Measurements from ENCODE around the gene RASD1.
A peak's percentile ranks its signal among the peaks of the same experiment; 100 is the strongest.
"Not testable (repeated sequence)": the region's sequence is repeated elsewhere in the genome, so short reads cannot be mapped to it uniquely, and the experiment has no call there.

RASD1 gene

DNA sequence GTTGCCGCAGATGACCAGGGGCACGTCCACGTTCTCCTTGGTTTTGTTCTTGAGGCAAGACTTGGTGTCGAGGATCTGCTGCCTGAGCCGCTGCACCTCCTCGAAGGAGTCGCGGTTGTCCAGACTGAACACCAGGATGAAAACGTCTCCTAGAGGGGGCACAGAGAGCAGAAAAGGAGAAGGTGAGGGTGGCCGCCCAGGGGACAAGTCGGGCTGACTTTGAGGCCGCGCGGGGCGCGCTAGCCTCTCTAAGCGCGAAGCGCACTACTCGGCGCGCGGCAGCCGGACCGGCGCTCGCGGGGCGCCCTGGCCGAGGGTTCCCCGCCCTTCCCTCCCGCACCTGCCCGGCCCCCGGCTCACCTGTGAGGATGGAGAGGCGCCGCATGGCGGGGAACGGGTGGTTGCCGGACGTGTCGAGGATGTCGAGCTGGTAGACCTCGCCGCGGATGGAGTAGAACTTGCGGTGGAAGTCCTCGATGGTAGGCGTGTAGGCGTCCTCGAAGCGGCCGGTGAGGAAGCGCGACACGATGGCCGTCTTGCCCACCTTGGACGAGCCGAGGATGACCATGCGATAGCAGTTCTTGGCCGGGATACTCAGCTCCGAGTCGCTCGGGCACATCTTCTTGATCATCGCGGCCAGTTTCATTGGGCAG is 533 bp downstream of the RASD1 start:
- peak; percentile 74 to 85 for DNase-seq

- peak; percentile 77 to 84 for DNase-seq
Measured at GRCh38 chr17:17494870-17495535, 1.2 kb downstream of the RASD1 start.

DNA sequence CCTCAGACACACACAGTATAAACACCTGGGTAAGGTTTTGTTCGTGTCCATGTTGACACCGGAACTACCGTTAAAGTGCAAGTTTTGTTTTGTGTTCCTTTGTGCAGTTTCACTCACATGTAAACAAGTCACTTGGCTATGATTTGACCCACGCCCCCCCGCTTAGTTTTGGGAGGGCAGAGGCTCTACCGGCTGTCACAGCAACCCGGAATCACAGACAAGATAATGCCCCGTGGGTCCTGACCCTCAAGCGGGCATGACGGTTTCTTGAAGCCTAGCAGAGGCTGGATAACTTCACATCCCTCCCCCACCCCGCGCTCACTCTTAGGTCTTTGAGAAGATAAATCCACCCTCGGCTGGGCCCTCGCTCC is 1.7 kb downstream of the RASD1 start:
- DNase-seq, result peak in 1 of 2 experiments; percentile 45

GRCh38 chr17:17493986-17494466 is 2.2 kb downstream of the RASD1 start:
- no peak for DNase-seq

DNA sequence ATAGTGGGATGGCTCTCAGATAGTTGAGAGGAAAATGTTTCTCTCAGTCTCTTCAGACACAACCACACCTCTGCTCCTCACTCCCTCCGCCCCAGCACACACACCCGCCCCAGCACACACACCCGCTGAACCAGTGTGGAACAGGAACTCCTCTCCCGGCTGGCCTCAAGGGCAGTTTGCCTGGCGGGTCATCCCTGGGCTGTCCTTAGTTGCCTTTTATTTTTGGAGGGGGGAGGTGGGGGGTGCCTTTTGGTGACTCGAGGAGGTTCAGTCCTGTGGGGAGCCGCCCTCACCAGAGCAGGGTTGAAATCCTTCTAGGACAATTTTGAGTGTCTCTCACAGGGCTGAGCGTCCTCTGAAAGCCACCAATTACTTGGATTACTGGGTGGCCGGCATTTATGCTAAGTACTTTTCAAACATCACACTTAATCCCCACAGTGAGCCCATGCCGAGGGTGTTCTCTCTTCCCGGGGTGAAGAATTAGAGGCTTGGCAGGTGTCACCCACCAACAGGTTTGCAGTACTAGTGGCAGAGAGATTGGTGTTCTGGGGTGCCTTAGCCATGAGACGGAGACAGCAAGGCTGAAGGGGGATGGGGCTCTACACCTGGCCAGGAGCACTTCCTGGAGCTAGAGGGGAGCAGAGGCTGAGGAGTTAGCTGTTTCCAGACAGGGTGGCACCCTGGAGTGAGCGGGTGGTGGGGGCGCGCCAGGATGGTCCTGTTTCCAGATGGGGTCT is 2.8 kb downstream of the RASD1 start:
- DNase-seq, result peak; percentile 48 to 64

GRCh38 chr17:17492571-17492970 is 3.6 kb downstream of the RASD1 start:
- DNase-seq, result no peak

DNA sequence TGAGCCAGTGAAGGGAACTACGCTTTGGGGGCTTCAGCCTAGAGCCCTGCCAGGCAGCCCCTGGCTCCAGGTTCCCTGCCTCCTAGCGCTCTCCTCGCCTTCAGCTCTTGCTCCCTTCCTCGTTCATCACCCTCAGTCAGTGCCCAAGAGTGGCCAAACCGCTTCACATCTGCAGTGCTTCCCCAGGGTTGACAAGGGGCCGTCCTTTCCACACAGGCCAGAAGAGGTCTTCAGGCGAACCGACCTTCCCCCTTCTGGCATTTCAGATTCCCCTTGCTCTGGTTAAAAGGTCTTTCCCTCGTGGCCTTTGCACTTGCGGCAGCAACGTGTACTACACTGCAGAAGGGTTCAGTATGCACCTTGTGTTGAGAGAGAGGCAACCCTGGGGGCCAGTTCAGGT is 4.1 kb downstream of the RASD1 start:
- DNase-seq, result no peak

DNA sequence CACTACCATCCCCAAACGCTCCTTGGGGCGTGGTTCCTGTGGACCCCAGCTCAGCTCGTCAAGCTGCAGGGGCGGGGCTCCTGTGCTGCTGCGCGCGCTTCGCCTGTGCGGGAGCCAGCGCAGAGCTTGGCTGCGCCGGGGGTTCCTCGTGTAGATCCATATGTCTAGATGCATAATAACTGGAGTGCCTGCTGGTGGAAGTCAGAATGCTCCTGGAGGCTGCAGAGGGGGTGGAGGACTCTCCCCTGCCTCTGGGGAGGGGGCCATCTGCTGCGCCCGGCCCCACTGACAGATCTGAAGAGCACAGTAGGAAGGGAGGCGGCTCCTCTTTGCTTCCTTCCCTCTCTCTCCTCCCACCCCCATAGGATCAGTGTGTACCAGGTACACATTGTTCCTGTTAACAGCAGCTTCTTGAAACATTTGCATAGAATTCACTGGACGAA is 4.6 kb downstream of the RASD1 start:
- DNase-seq, result no peak

DNA sequence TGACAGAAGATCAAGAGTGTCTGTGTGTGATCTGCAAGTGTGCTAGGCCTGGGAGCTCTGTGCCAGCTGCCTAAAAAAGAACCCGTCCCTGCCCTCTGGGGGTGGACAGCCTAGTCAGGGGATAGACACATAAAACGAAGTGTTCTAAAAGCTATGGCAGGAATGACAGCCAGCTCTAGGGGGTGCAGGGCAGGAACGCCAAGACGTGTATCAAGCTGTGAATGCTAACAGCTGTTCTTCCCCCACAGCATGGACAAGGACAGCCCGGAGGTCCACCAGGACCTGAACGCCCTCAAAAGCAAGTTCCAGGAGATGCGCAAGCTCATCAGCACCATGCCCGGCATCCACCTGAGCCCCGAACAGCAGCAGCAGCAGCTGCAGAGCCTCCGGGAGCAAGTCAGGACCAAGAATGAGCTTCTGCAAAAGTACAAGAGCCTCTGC is 5.1 kb downstream of the RASD1 start:
- DNase-seq, result no peak

- no peak for DNase-seq
Measured at GRCh38 chr17:17487998-17488397, 8.2 kb downstream of the RASD1 start.

DNA sequence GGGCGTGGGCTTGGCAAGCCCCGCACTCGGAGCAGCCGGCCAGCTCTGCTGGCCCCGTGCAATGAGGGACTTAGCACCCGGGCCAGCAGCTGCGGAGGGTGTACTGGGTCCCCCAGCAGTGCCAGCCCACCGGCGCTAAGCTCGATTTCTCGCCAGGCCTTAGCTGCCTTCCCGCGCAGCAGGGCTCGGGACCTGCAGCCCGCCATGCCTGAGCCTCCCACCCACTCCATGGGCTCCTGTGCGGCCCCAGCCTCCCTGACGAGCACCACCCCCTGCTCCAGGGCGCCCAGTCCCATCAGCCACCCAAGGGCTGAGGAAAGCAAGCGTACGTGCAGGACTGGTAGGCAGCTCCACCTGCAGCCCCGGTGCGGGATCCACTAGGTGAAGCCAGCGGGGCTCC is 9.8 kb downstream of the RASD1 start:
- DNase-seq, result not testable (repeated sequence)

GRCh38 chr17:17485420-17485819 is 10.8 kb downstream of the RASD1 start:
- no peak for DNase-seq

- DNase-seq, result no peak
Measured at GRCh38 chr17:17484451-17484899, 11.7 kb downstream of the RASD1 start.

DNA sequence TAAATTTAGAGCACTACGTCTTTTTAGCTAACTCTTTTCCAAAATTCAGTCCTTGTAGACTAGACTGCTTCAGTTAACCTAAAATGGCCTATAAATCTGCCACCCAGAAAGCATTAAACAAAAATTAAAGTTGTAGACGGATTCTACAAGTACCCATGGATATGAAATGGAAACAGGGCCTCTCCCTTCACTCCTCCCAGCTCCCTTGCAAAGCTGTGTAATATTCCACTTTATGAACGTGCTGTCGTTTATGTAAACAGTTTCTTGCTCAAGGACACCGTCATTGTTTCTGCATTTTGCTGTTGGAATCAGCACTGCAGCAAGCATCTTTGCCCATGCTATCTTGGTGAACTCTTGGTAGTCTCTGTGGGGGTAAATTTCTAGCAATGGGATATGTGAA is 14.3 kb downstream of the RASD1 start:
- DNase-seq, result no peak

GRCh38 chr17:17480593-17481148 is 15.5 kb downstream of the RASD1 start:
- DNase-seq, result no peak

DNA sequence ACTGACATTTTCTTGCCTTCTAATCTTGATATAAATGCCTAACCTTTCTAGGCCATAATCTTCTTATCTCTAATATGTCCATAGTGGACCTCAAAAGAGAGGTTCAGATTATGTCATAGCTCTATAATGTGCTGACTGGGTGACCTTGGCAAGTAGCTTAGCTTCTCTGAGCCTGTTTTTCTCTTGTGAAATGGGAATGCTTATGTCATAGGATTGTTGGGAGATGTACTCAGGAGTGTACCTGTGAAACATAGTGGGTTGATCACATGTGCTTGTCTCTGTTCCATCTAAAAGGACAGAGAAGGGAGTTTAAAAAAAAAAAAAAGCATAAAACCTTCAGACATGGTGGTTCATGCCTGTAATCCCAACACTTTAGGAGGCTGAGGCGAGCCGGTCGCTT is 17.0 kb downstream of the RASD1 start:
- DNase-seq, result no peak

DNA sequence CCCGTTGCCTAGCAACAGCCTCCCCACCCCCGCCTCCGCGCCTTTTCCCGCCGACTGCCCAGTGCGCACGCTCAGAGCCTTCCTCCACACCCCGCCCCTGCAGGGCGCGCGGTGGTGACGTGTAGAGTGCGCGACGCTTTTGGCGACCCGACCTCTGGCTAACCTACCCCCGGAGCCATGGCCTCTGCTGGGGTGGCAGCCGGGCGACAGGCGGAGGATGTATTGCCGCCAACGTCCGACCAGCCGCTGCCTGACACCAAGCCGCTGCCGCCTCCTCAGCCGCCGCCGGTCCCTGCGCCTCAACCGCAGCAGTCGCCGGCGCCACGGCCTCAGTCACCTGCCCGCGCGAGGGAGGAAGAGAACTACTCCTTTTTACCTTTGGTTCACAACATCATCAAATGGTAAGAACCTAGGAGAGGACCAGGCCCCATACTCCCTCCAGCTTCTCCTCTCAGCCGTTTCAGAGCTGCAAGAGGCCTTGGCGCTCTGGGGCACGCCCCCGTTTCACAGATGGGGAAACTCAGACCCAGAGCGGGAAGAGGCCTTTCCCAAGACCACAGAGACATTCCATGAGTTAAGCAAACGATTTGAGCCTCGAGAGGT is 19.2 kb downstream of the RASD1 start, which contains the start of gene MED9:
Gene MED9 (plus strand): TSS at position 136 of the 603 bp plus-strand sequence. CDS start 42 bp downstream, at position 178.
- DNase-seq, result peak; percentile 99

- DNase-seq, result no peak
Measured at GRCh38 chr17:17474341-17474740, 21.9 kb downstream of the RASD1 start.

DNA sequence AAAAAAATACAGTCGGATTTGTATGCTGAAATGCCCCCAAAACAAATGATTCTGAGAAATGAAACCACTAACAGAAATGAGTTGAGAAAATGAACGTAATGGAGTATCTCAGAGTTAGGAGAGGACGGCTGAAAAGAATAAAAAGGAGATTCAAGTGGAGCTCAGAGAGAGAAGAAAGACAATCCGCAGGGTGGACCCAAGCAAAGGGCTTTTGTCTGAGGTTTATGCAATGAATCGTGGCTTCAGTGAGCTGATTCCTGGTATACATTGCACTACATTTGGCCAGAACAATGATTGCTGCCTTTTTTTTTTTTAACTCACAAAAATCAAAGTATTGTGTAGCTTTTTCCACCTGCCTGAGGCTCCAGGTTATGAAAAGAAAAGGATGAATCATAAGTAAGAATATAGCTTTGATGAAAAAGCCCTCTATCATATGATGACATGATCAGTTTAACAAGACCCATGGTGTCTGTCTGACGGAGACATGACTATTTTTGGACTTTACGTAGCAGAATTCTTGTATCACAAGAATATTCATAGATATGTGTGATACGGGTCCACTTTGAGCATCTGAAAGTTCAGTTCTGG is 23.8 kb downstream of the RASD1 start:
- no peak for DNase-seq

- no peak for DNase-seq
Measured at GRCh38 chr17:17469996-17470395, 26.2 kb downstream of the RASD1 start.

- DNase-seq, result no peak
Measured at GRCh38 chr17:17469358-17469757, 26.8 kb downstream of the RASD1 start.

DNA sequence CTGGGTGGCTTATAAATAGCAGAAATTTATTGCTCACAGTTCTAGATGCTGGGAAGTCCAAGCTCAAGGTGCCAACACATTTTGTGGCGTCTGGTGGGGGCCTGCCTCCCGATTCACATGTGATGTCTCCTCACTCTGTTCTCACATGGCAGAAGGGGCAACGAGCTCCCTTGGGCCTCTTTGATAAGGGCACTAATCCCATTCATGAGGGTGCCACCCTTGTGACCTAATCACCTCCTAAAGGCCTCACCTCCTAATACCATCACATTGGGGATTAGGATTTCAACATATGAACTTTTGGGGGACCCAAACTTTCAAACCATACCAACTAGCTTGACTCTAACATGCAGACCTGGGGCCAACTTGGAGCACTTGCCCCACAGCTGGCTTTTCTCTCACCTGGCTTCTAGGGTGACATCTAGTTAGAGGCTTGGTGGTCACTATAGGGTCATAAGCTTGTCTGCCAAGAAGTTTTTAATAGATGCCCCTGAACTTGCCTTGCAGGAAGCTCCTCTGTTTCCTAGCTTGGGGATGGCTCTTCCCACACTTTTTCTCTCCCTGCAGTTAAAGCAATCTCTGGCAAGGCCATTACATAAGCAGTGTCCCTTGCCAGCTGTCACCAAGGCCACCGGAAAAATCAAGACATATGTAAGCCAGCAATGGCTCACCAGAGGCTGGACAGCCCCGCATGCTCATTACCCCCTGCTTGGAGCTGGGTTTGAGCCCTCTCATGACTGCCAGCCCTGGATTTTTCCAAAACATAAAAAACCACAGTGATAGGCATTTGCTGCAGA is 27.8 kb downstream of the RASD1 start:
- no peak for DNase-seq
